Natural killer cell (primary cell): Measurements from ENCODE around the gene TXNDC11. TPM values are rescaled to one million over a fixed set of nuclear protein-coding genes. Genes with fewer than 3 reads are reported as not detected.

Source experiments
- ATAC-seq, 3 donors: fragments of 150-1000 bp in 2 of 3; fragments of 200-7000 bp in 1 of 3; cut with Tn5 transposase; 1 replicate in 1 of 3; 2 replicates in 2 of 3; pipeline ENCODE4 v1.10.0; 2021; ENCODE audit warnings: mild to moderate bottlenecking in 2 of 3, moderate library complexity in 2 of 3
- DNase-seq, 2 donors: peaks; one replicate each; pipeline versions ENCODE4 v3.0.0 to v3.0.0-alpha.2; 2013 to 2021; ENCODE audit warnings: mixed read lengths in 1 of 2
- H3K27ac ChIP-seq: one replicate; pipeline ENCODE4 v1.5.1; 2013; ENCODE audit warnings: mild to moderate bottlenecking, low read length
- H3K27me3 ChIP-seq: one replicate; pipeline ENCODE4 v1.6.1; 2013; ENCODE audit warnings: low read length; ENCODE audit not compliant: control insufficient read depth, insufficient read depth
- H3K36me3 ChIP-seq: one replicate; pipeline ENCODE4 v1.6.1; 2013; ENCODE audit warnings: low read length; ENCODE audit not compliant: control insufficient read depth, insufficient read depth
- H3K4me1 ChIP-seq: one replicate; pipeline ENCODE4 v1.6.1; 2013; ENCODE audit warnings: low read length; ENCODE audit not compliant: control insufficient read depth, insufficient read depth
- H3K4me3 ChIP-seq: one replicate; pipeline ENCODE4 v1.5.1; 2013; ENCODE audit warnings: low read length
- H3K9me3 ChIP-seq: one replicate; pipeline ENCODE4 v1.6.1; 2013; ENCODE audit warnings: low read length; ENCODE audit not compliant: control insufficient read depth, insufficient read depth
- H3K27ac Mint-ChIP-seq, 2 donors: one replicate each; pipeline ENCODE4 v1.8.0; 2022; ENCODE audit warnings: mild to moderate bottlenecking in 2 of 2, mixed read lengths in 2 of 2, moderate library complexity in 1 of 2
- H3K27me3 Mint-ChIP-seq, 2 donors: one replicate each; pipeline ENCODE4 v1.8.0; 2022; ENCODE audit warnings: low read depth in 2 of 2, mixed read lengths in 2 of 2
- H3K36me3 Mint-ChIP-seq: one replicate; pipeline ENCODE4 v1.8.0; 2022; ENCODE audit warnings: mixed read lengths
- H3K4me1 Mint-ChIP-seq, 2 donors: one replicate each; pipeline ENCODE4 v1.8.0; 2022; ENCODE audit warnings: mixed read lengths in 2 of 2
- H3K4me3 Mint-ChIP-seq: one replicate; pipeline ENCODE4 v1.8.0; 2022; ENCODE audit warnings: mild to moderate bottlenecking, moderate library complexity, mixed read lengths
- H3K9me3 Mint-ChIP-seq, 2 donors: one replicate each; pipeline ENCODE4 v1.8.0; 2022; ENCODE audit warnings: mixed read lengths in 2 of 2
- WGBS: methylation state at CpG from one replicate; pipeline ENCODE4 v1.1.7; 2013; ENCODE audit warnings: missing lambda C conversion rate; ENCODE audit not compliant: insufficient coverage; 5-methylcytosine and 5-hydroxymethylcytosine counted together
- intact Hi-C: fragments of 100-400 bp; cut with micrococcal nuclease; formaldehyde crosslinking; loops from one replicate; pipeline ENCODE4 v1.14.2; 2022
- total RNA-seq, 4 donors: library from RNA; stranded (reverse); fragments of 120-200 nt in 1 of 4; gene quantifications; one replicate each; pipeline versions ENCODE4 v1.2.3 to v1.2.4, GENCODE V29; 2013 to 2022
- TF ChIP-seq, protein P1 (sequence below): fragments of 200-600 bp; IDR thresholded peaks from one replicate; pipeline ENCODE4 v1.8.0; 2022; ENCODE audit warnings: antibody characterized with exemption

TXNDC11 gene
- total RNA-seq, 3 donors from 2014 or later (not counting 1 experiment from before 2014, with no cell fraction given), result 63.4 to 99.2 (median 68.9) TPM

DNA sequence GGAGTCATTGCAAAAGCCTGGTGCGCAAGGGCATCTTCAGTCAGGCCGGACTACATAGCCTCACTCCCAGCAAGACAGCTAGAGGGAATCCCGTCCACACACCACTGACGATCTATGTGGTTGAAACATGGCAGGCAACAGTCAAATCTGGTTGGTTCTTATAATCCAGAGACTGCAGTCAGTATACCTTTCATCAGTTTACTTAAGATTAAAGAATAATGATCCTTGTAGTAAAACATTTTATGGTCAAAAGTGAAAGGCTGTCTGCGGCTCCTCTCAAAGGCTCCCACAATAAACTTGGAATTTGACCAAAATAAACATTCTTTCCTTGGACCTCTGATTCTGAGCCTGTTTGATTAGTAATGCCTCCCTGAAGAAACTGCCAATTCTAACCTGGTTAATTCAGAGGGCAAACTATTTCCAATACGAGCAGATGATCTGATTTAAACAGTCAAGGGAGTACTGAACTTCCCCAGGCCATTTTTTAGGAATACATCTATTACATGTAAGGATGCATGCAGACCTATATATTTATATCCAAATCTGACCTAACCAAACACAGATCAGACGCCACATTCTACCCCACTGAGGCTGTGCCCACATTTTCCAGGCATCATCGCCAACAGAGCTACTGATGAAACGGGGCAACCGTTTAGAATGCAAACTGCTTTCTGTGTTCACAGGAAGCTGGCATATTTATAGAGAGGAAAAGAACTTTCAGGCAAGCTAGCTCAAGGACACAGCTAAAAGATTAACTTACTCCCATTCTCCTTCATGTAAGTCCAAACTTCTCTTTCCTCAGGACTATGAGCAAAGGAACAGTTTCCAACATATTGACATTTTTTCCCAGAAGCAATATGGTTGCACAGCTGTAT is 15.3 kb upstream of the TXNDC11 start:
- Mint-ChIP-seq H3K9me3 (no peaks in the 10 kb centered on the region), H3K27ac (no peak overlapping the region), H3K4me3 (no peak overlapping the region), H3K27me3 (no peaks in the 10 kb centered on the region), H3K4me1 (no peaks in the 10 kb centered on the region), H3K36me3 (peaks cover 47% of the 10 kb centered on the region)
- no peak overlapping the region for H3K4me3 ChIP-seq
- DNase-seq, result no peak
- H3K36me3 ChIP-seq, result peaks cover 78% of the 10 kb centered on the region
- TF ChIP-seq, protein P1, sequence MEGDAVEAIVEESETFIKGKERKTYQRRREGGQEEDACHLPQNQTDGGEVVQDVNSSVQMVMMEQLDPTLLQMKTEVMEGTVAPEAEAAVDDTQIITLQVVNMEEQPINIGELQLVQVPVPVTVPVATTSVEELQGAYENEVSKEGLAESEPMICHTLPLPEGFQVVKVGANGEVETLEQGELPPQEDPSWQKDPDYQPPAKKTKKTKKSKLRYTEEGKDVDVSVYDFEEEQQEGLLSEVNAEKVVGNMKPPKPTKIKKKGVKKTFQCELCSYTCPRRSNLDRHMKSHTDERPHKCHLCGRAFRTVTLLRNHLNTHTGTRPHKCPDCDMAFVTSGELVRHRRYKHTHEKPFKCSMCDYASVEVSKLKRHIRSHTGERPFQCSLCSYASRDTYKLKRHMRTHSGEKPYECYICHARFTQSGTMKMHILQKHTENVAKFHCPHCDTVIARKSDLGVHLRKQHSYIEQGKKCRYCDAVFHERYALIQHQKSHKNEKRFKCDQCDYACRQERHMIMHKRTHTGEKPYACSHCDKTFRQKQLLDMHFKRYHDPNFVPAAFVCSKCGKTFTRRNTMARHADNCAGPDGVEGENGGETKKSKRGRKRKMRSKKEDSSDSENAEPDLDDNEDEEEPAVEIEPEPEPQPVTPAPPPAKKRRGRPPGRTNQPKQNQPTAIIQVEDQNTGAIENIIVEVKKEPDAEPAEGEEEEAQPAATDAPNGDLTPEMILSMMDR, result no peak
- 93% methylated on average over 10 of the region's 10 CpGs for WGBS
- no peaks in the 10 kb centered on the region for H3K9me3 ChIP-seq
- intact Hi-C loops, result no loop called here
- H3K27ac ChIP-seq, result no peak overlapping the region
- H3K4me1 ChIP-seq, result no peaks in the 10 kb centered on the region
- no peaks in the 10 kb centered on the region for H3K27me3 ChIP-seq
- no peak for ATAC-seq

DNA sequence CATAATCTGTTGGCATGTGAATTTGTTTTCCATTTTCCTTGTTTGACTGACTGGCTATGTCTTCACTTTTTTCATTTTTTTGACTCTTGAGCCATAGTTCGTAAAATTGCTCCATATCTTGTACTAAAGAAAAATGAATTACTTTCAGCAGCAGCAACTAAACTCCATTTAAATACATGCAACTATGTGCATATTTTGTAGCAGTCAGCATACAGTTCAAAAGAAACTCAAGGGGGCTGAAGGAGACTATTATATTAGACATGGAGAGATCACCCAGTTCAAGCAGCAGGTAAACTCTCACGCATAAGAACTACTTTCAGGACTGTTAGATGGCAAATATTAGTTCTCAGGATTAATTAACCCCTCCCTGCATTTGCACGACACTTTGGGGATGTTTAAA is 13.6 kb upstream of the TXNDC11 start:
- TF ChIP-seq, protein P1, result no peak
- DNase-seq (no peak), ATAC-seq (no peak)
- H3K36me3 ChIP-seq, result peaks cover 77% of the 10 kb centered on the region
- H3K27ac ChIP-seq, result no peak overlapping the region
- Mint-ChIP-seq H3K36me3 (peaks cover 34% of the 10 kb centered on the region), H3K4me3 (no peak overlapping the region), H3K9me3 (no peaks in the 10 kb centered on the region), H3K27ac (no peak overlapping the region), H3K4me1 (no peaks in the 10 kb centered on the region), H3K27me3 (no peaks in the 10 kb centered on the region)
- intact Hi-C loops, result no loop called here
- no peaks in the 10 kb centered on the region for H3K4me1 ChIP-seq
- no peak overlapping the region for H3K4me3 ChIP-seq
- no peaks in the 10 kb centered on the region for H3K9me3 ChIP-seq
- no peaks in the 10 kb centered on the region for H3K27me3 ChIP-seq
- 95% methylated on average over 3 of the region's 3 CpGs for WGBS

DNA sequence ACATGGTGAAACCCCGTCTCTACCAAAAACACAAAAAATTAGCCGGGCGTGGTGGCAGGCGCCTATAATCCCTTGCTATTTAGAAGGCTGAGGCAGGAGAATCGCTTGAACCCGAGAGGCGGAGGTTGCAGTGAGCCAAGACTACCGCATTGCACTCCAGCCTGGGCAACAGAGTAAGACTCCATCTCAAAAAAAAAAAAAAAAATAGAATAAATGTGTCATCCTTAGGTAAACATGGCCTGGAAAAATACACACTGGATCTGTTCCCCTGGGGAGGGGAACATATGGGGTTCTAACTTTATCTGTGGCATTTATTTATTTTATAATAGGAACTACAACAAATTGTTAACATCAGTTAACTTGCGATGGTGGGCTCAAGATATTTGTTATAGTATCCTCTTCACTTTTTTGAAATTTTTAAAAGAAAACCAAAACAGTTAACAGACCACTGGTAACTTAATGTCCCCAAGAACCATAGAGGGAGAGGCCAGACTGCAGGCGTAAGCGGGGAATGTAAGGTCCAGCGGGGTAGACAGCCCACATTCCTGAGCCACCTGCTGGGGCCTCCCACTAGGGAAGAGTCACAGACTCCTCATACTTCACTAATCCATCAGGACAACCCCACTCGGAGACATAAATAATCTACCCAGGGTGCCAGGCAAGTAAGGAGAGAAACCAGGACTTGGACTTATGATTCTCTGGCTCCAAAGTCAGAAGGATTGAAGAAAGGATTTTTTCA is 12.5 kb upstream of the TXNDC11 start:
- Mint-ChIP-seq H3K9me3 (no peaks in the 10 kb centered on the region), H3K4me3 (no peak overlapping the region), H3K27ac (no peak overlapping the region), H3K27me3 (no peaks in the 10 kb centered on the region), H3K36me3 (peaks cover 26% of the 10 kb centered on the region), H3K4me1 (no peaks in the 10 kb centered on the region)
- Histone ChIP-seq H3K4me1 (no peaks in the 10 kb centered on the region), H3K9me3 (no peaks in the 10 kb centered on the region), H3K36me3 (peaks cover 76% of the 10 kb centered on the region), H3K27ac (no peak overlapping the region), H3K27me3 (no peaks in the 10 kb centered on the region), H3K4me3 (no peak overlapping the region)
- WGBS, result 96% methylated on average over 12 of the region's 13 CpGs
- DNase-seq, result no peak
- no peak for ATAC-seq
- intact Hi-C loops, result no loop called here
- TF ChIP-seq, protein P1, result no peak
